ENCODE results near the gene MINK1. TPM values are rescaled to one million over a fixed set of nuclear protein-coding genes. Genes with fewer than 3 reads are reported as not detected.

Gene MINK1
- total RNA-seq, 1 donor from 2014 or later = 117 TPM

DNA sequence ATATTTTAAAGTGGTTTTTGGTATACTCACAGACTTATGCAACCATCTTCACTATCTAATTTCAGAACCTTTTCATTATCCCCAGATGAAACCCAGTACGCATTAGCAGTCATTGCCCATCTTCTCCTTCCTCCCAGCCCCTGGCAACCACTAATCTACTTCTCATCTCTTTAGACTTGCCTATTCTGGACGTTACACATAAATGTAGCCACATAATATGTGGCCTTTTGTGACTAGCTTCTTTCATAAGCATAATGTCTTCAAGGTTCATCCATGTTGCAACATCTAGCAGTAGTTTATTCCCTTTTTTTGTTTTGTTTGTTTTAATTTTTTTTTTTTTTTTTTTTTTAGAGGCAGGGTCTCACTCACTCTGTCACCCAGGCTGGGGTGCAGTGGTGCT, 37.7 kb downstream of the MINK1 start:
- H3K4me3 Mint-ChIP-seq = no peak overlapping the region
- no peak for TF ChIP-seq CTCF (IDR thresholded peaks at IDR 0.05; ENCODE audit: unreplicated experiment)

DNA sequence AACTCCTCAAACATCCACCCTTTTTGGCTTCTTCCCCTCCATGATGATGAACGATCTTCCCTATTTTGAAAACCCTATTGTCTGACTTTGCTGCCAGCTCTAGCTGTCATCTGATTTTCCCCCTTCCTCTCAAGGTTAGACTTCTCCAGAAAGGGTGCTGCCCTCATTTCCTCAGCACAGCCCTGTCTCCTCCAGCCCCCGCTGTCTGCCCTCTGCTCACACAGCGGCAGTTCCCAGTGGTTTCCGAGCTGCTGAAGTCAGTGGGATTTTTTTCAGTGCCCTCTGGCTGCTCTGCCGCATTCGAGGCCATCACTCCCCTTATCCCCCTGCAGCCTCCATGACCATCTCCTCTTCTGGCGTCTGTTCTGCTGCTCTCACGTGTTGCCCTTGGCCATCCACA, 39.6 kb downstream of the MINK1 start:
- peaks cover 13% of the 10 kb centered on the region for H3K4me1 Mint-ChIP-seq
- no peak for TF ChIP-seq CTCF (IDR thresholded peaks at IDR 0.05; ENCODE audit: unreplicated experiment)
- H3K27me3 Mint-ChIP-seq (ENCODE audit: low read depth) = no peaks in the 10 kb centered on the region
- no peak overlapping the region for H3K4me3 Mint-ChIP-seq
- H3K27ac Mint-ChIP-seq = peak overlapping the region; percentile 39
- H3K9me3 Mint-ChIP-seq = no peaks in the 10 kb centered on the region
- H3K36me3 Mint-ChIP-seq = peaks cover 16% of the 10 kb centered on the region
- DNase-seq (ENCODE audit: low spot score in 2 of 2, unreplicated experiment in 2 of 2) = no peak

More for the DNA sequence above, 37.7 kb downstream of the MINK1 start:
- Mint-ChIP-seq H3K4me1 (peaks cover 13% of the 10 kb centered on the region), H3K27ac (no peak overlapping the region), H3K36me3 (peaks cover 12% of the 10 kb centered on the region), H3K9me3 (no peaks in the 10 kb centered on the region), H3K27me3 (ENCODE audit: low read depth) (no peaks in the 10 kb centered on the region)
- DNase-seq (ENCODE audit: low spot score in 2 of 2, unreplicated experiment in 2 of 2) = no peak

GRCh38 chr17:4877089-4877488, 43.9 kb downstream of the MINK1 start:
- Mint-ChIP-seq H3K27ac (no peak overlapping the region), H3K9me3 (no peaks in the 10 kb centered on the region), H3K27me3 (ENCODE audit: low read depth) (no peaks in the 10 kb centered on the region), H3K4me1 (peaks cover 22% of the 10 kb centered on the region), H3K36me3 (peaks cover 17% of the 10 kb centered on the region), H3K4me3 (no peak overlapping the region)
- no peak for DNase-seq (ENCODE audit: low spot score in 2 of 2, unreplicated experiment in 2 of 2)
- no peak for TF ChIP-seq CTCF (IDR thresholded peaks at IDR 0.05; ENCODE audit: unreplicated experiment)

DNA sequence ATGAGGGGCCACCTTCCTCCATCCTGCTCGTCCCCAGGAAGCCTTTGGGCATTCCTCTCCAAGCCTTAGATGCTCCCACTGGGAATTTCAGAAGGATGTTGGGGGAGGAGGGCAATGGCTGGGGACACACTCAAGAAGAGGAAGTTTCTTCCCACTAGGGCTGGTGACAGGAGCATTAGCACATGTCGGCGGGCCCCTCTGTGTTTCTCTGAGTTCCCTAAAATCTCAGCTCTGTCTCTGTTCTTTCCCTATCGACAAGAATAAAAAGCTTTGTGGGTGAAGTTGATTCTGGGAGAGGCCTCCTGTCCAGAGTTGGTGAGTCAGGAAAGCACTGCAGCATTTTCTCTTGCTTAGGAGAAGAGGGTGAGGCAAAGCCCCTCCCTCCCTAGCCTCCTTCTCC, 46.5 kb downstream of the MINK1 start:
- H3K27ac Mint-ChIP-seq = no peak overlapping the region
- no peak overlapping the region for H3K4me3 Mint-ChIP-seq
- peaks cover 13% of the 10 kb centered on the region for H3K36me3 Mint-ChIP-seq
- no peak for TF ChIP-seq CTCF (IDR thresholded peaks at IDR 0.05; ENCODE audit: unreplicated experiment)
- H3K27me3 Mint-ChIP-seq (ENCODE audit: low read depth) = no peaks in the 10 kb centered on the region
- DNase-seq (ENCODE audit: low spot score in 2 of 2, unreplicated experiment in 2 of 2) = no peak
- H3K4me1 Mint-ChIP-seq = peaks cover 12% of the 10 kb centered on the region
- H3K9me3 Mint-ChIP-seq = no peaks in the 10 kb centered on the region

- Mint-ChIP-seq H3K36me3 (peaks cover 9% of the 10 kb centered on the region), H3K27ac (peak overlapping the region; percentile 79), H3K27me3 (ENCODE audit: low read depth) (no peaks in the 10 kb centered on the region), H3K4me1 (peaks cover 9% of the 10 kb centered on the region), H3K9me3 (no peaks in the 10 kb centered on the region), H3K4me3 (no peak overlapping the region)
- no peak for DNase-seq (ENCODE audit: low spot score in 2 of 2, unreplicated experiment in 2 of 2)
- no peak for TF ChIP-seq CTCF (IDR thresholded peaks at IDR 0.05; ENCODE audit: unreplicated experiment)
Measured at GRCh38 chr17:4880857-4881256, 47.7 kb downstream of the MINK1 start.
